ENCODE measurements around the gene TIMM9.

Gene TIMM9, protein sequence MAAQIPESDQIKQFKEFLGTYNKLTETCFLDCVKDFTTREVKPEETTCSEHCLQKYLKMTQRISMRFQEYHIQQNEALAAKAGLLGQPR

GRCh38 chr14:58427281-58428117 lies at the start of gene TIMM9, which contains the start of gene KIAA0586:
Gene TIMM9, minus strand, starts transcription at chr14:58427531. Its CDS starts 15,586 bp downstream, at chr14:58411945.
Gene KIAA0586, plus strand, starts transcription at chr14:58427719. Its CDS starts 546 bp downstream, at chr14:58428265.
- Mint-ChIP-seq H3K4me3 (peak within 1 kb of the TSS; percentile 84), H3K4me1 (peaks cover 10 to 12% of the 10 kb centered on the region in 2 donors), H3K27me3 (no peaks in the 10 kb centered on the region), H3K9me3 (no peaks in the 10 kb centered on the region), H3K27ac (peak within 1 kb of the TSS; percentile 84), H3K36me3 (peaks cover 5% of the 10 kb centered on the region in 2 donors)
- peak; percentile 93 to 95 for ATAC-seq (replicated peaks)
- DNase-seq, result peak; percentile 94

GRCh38 chr14:58476320-58476719 lies 49.0 kb upstream of the TIMM9 start:
- DNase-seq (no peak), ATAC-seq (replicated peaks) (no peak)
- no peaks in the 10 kb centered on the region for H3K9me3 Mint-ChIP-seq
- no peak overlapping the region for H3K4me3 Mint-ChIP-seq
- no peaks in the 10 kb centered on the region for H3K27me3 Mint-ChIP-seq
- no peak overlapping the region for H3K27ac Mint-ChIP-seq
- H3K4me1 Mint-ChIP-seq, result peaks cover 6 to 12% of the 10 kb centered on the region in 2 donors
- peaks cover 31 to 34% of the 10 kb centered on the region in 2 donors for H3K36me3 Mint-ChIP-seq

GRCh38 chr14:58469309-58469708 lies 42.0 kb upstream of the TIMM9 start:
- H3K4me3 Mint-ChIP-seq, result no peak overlapping the region
- DNase-seq (no peak), ATAC-seq (replicated peaks) (no peak)
- H3K4me1 Mint-ChIP-seq, result no peaks in the 10 kb centered on the region
- H3K27me3 Mint-ChIP-seq, result no peaks in the 10 kb centered on the region
- H3K27ac Mint-ChIP-seq, result no peak overlapping the region
- H3K9me3 Mint-ChIP-seq, result no peaks in the 10 kb centered on the region
- H3K36me3 Mint-ChIP-seq, result peaks cover 13 to 39% of the 10 kb centered on the region in 2 donors

DNA sequence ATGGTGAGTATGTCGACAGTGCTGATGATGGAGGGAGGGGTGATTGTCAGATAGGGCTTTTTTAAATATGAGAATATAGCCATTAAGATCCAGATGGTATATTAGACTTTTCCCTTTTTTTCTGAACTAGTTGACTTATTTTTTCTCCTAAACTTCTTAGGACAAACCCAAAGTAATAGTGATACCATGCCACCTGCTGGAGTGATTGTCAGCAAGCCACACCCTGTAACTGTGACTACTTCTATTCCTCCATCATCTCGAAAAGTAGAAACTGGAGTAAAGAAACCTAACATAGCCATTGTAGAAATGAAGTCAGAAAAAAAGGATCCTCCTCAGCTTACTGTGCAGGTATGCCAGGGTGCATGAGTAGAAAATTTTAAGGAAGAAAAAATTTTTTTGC lies 40.2 kb upstream of the TIMM9 start:
- Mint-ChIP-seq H3K36me3 (peaks cover 17 to 44% of the 10 kb centered on the region in 2 donors), H3K9me3 (no peaks in the 10 kb centered on the region), H3K4me3 (no peak overlapping the region), H3K27me3 (no peaks in the 10 kb centered on the region), H3K27ac (no peak overlapping the region), H3K4me1 (no peaks in the 10 kb centered on the region)
- ATAC-seq (replicated peaks) (no peak), DNase-seq (no peak)

GRCh38 chr14:58466459-58466858 lies 39.1 kb upstream of the TIMM9 start:
- DNase-seq (no peak), ATAC-seq (replicated peaks) (no peak)
- H3K9me3 Mint-ChIP-seq, result no peaks in the 10 kb centered on the region
- H3K36me3 Mint-ChIP-seq, result peaks cover 14 to 41% of the 10 kb centered on the region in 2 donors
- no peaks in the 10 kb centered on the region for H3K27me3 Mint-ChIP-seq
- H3K27ac Mint-ChIP-seq, result no peak overlapping the region
- no peak overlapping the region for H3K4me3 Mint-ChIP-seq
- no peaks in the 10 kb centered on the region for H3K4me1 Mint-ChIP-seq

DNA sequence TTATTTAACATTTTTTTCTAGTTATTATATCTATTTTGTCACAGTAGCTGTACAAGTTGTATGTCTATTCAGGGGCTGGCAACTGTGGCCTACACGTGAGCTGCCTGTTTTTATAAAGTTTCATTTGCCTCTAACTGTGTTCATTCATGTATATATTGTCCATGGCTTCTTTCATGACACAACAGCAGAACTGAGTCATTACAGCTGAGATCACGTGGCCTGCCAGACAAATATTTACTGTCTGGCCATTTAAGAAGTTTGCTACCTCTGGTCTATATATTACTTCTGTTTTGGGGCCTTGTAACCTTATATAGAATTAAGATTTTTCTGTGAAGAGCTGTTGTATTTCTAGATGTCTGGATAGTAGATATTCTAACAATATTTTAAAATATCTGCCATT lies 38.1 kb upstream of the TIMM9 start:
- Mint-ChIP-seq H3K27ac (no peak overlapping the region), H3K27me3 (no peaks in the 10 kb centered on the region), H3K36me3 (peaks cover 16 to 47% of the 10 kb centered on the region in 2 donors), H3K4me1 (no peaks in the 10 kb centered on the region), H3K9me3 (no peaks in the 10 kb centered on the region), H3K4me3 (no peak overlapping the region)
- ATAC-seq (replicated peaks), result no peak
- DNase-seq, result no peak

DNA sequence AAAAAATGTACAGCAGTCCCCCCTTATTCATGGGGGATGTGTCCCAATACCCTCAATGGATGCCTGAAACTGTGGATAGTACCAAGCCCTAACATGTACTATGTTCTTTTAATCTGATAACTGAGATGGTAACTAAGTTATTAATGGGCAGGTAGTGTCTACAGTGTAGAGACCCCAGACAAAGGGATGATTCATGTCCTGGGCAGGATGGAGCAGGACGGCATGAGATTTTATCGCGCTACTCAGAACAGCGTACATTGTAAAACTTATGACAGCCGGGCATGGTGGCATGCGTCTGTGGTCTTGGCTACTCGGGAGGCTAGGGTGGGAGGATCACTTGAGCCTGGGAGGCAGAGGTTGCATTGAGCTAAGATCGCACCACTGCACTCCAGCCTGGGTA lies 37.3 kb upstream of the TIMM9 start:
- no peak overlapping the region for H3K27ac Mint-ChIP-seq
- no peaks in the 10 kb centered on the region for H3K27me3 Mint-ChIP-seq
- peaks cover 19 to 54% of the 10 kb centered on the region in 2 donors for H3K36me3 Mint-ChIP-seq
- no peak overlapping the region for H3K4me3 Mint-ChIP-seq
- no peaks in the 10 kb centered on the region for H3K4me1 Mint-ChIP-seq
- no peaks in the 10 kb centered on the region for H3K9me3 Mint-ChIP-seq
- no peak for ATAC-seq (replicated peaks)
- no peak for DNase-seq

GRCh38 chr14:58463147-58463546 lies 35.8 kb upstream of the TIMM9 start:
- Mint-ChIP-seq H3K9me3 (no peaks in the 10 kb centered on the region), H3K27ac (no peak overlapping the region)

DNA sequence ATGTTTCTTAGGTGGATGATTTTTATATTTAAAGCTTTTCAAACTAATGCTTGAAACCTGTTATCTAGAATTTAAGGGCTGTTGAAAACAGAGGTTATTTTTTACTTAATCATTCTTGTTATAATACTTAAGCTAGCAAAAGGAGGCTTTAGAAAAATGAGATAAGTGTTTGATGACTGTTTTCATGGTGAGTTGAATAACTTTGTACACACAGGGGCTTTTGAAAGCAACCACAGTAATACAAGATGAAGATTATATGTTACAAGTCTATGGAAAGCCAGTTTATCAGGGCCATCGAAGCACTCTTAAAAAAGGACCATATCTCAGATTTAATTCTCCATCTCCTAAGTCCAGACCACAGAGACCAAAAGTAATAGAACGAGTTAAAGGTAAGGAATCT lies 33.4 kb upstream of the TIMM9 start:
- Mint-ChIP-seq H3K4me3 (no peak overlapping the region), H3K4me1 (no peaks in the 10 kb centered on the region), H3K9me3 (no peaks in the 10 kb centered on the region), H3K27me3 (no peaks in the 10 kb centered on the region), H3K27ac (no peak overlapping the region), H3K36me3 (peaks cover 15 to 36% of the 10 kb centered on the region in 2 donors)
- no peak for DNase-seq
- no peak for ATAC-seq (replicated peaks)

More at GRCh38 chr14:58463147-58463546, 35.8 kb upstream of the TIMM9 start:
- Mint-ChIP-seq H3K27me3 (no peaks in the 10 kb centered on the region), H3K36me3 (peaks cover 13 to 40% of the 10 kb centered on the region in 2 donors), H3K4me3 (no peak overlapping the region), H3K4me1 (no peaks in the 10 kb centered on the region)
- no peak for ATAC-seq (replicated peaks)
- DNase-seq, result no peak

DNA sequence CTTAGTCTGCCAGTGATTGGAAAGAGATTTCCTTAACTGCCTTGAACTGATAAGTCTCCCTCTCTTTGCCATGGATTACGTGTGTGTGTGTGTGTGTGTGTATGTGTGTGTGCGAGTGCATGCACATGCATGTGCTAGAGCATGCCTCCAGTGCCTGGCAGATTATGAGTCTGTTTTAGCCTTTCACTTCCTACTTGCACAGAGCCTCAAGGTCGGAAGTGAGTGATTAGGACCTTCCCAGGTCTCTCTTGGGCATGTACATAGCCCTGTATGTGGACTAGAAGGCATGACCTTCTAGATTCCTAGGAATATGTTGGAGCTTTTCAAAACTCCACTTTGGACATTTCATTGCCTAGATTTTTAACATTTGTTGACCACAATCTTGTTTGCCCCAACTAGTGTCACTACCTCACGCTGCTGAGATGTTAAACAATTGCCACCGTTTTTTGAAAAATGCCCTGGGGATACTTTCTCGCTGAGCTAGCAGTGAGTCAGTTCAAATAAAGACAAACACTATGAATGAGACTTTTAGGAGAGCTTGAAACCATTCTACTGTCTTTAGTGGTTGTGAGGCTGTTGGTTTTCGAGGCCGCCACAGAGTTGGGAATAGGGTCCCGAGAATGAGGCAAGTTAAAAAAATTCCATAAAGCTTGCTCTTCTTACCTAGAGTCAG lies 28.4 kb upstream of the TIMM9 start:
- ATAC-seq (replicated peaks) (no peak), DNase-seq (no peak)
- Mint-ChIP-seq H3K9me3 (peaks cover 0 to 5% of the 10 kb centered on the region in 2 donors), H3K36me3 (peaks cover 21 to 38% of the 10 kb centered on the region in 2 donors), H3K4me1 (no peaks in the 10 kb centered on the region), H3K27ac (no peak overlapping the region), H3K4me3 (no peak overlapping the region), H3K27me3 (no peaks in the 10 kb centered on the region)

- Mint-ChIP-seq H3K36me3 (peaks cover 15 to 30% of the 10 kb centered on the region in 2 donors), H3K27ac (no peak overlapping the region), H3K27me3 (no peaks in the 10 kb centered on the region), H3K4me3 (no peak overlapping the region), H3K4me1 (no peaks in the 10 kb centered on the region), H3K9me3 (no peaks in the 10 kb centered on the region)
- DNase-seq, result no peak
- no peak for ATAC-seq (replicated peaks)
These were observed 17.3 kb upstream of the TIMM9 start for GRCh38 chr14:58444627-58445026.

GRCh38 chr14:58439476-58439875 lies 12.1 kb upstream of the TIMM9 start:
- DNase-seq (no peak), ATAC-seq (replicated peaks) (no peak)
- H3K4me3 Mint-ChIP-seq, result no peak overlapping the region
- H3K36me3 Mint-ChIP-seq, result peaks cover 15 to 45% of the 10 kb centered on the region in 2 donors
- no peaks in the 10 kb centered on the region for H3K9me3 Mint-ChIP-seq
- no peak overlapping the region for H3K27ac Mint-ChIP-seq
- H3K27me3 Mint-ChIP-seq, result no peaks in the 10 kb centered on the region
- no peaks in the 10 kb centered on the region for H3K4me1 Mint-ChIP-seq

GRCh38 chr14:58430156-58430555 lies 2.8 kb upstream of the TIMM9 start:
- DNase-seq, result no peak
- H3K36me3 Mint-ChIP-seq, result peaks cover 9 to 14% of the 10 kb centered on the region in 2 donors
- H3K9me3 Mint-ChIP-seq, result no peaks in the 10 kb centered on the region
- no peak for ATAC-seq (replicated peaks)
- no peak overlapping the region for H3K27ac Mint-ChIP-seq
- no peak overlapping the region for H3K4me3 Mint-ChIP-seq
- H3K4me1 Mint-ChIP-seq, result peaks cover 5 to 7% of the 10 kb centered on the region in 2 donors
- no peaks in the 10 kb centered on the region for H3K27me3 Mint-ChIP-seq

GRCh38 chr14:58428118-58428683 lies 870 bp upstream of the TIMM9 start:
- peak overlapping the region; percentile 84 for H3K27ac Mint-ChIP-seq
- H3K27me3 Mint-ChIP-seq, result no peaks in the 10 kb centered on the region
- no peaks in the 10 kb centered on the region for H3K9me3 Mint-ChIP-seq
- peak overlapping the region; percentile 84 for H3K4me3 Mint-ChIP-seq
- ATAC-seq (replicated peaks), result no peak
- peaks cover 10 to 12% of the 10 kb centered on the region in 2 donors for H3K4me1 Mint-ChIP-seq
- no peak for DNase-seq
- peaks cover 5% of the 10 kb centered on the region in 2 donors for H3K36me3 Mint-ChIP-seq
